GM18526 (cell line): ENCODE data around the gene TUBGCP3.

Experiments
- POLR2A ChIP-seq: IDR thresholded peaks from 3 replicates; pipeline ENCODE4 v1.6.1; 2011; ENCODE audit not compliant: insufficient read length; ENCODE audit errors: extremely low read depth

TUBGCP3 gene

DNA sequence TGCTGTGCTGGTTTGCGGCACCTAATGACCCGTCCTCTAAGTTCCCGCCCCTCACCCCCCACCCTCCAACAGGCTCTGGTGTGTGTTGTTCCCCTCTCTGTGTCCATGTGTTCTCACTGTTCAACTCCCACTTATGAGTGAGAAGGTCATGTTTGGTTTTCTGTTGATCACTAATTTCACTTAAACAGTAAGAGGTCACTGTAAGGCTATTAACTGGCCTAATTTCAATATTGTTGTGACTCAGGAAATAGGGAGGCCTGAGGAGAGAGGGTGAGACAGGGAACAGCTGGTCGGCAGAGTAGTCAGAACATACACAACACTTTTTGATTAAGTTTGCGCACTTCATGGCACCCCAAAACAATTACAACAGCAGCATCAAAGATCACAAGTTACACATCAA is 15.6 kb downstream of the TUBGCP3 start:
- no peak for TF ChIP-seq POLR2A

DNA sequence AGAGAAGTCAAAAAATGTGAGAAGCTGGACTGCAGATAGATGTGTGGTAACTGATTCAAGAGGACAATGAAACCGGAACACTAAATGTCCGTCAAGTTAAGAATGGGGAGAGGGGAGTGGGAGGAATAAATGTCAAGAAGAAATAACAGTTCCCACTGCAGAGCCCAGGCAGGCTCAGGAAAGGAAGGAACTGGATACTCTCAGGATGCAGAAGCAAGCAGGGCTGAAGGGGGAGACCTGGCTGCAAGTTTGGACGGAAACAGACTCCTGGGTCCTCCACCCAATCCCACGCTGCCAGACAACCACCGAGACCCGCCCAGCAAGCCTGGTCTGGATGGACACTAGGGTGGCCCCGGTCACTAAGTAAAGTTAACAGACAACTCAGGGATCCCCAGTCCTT is 18.1 kb downstream of the TUBGCP3 start:
- no peak for TF ChIP-seq POLR2A

DNA sequence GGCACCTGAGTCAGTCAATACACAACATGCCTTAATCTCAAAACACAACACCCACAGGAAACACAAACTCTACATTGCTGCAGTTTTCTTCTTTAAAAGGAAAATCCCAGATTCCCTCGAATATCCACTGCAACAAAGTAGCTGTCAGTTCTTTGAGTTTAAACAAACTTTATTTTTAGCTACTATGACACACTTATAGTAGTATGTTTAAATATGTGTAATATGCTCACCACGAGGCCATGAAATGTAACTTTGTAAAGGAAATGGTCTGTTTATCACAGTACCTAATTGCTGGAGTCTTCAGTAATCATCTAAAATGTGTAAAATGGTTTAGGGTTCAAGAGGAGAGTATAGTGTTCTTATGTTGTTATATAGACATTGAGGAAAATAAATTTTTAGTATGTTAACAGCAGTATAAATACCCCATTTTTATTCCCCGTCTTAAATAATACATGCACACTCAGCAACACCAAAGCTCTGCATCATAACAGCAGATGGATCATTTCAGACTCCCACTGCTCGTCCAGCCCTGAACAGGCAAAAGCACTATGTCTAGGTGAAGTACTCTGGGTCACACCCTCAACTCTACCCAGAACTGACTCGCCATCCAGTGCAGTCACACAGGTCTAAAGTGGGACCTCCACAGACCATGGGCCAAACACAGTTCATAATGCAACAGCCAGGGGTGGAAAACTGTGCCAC is 20.6 kb downstream of the TUBGCP3 start:
- no peak for TF ChIP-seq POLR2A

DNA sequence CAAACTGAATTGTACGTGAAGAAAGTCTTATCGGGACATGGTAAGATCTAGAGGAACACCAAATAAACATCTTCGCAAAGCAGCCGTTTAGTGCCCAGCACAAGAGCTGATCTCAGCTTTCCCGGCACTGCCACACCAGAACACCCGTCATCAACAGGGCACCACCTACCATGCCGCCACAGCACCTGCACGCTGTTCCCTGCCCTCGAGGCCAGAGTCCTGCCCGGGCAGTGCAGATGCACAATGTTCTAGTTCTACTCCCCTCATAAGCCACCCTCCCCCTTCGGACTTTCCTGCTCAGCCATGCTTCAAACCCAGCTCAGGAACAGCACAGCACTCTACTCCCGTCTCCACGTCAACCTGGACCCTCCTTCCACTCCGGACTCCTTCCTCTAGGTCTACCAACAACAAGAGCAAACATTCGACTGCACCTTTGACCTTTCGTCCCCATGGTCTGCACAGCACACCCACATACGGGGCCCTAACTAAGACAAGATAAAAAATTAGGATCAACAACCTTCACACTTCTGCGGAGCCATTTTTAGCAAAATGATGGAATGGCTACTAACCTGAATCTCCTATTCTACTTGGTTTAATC is 25.1 kb downstream of the TUBGCP3 start:
- no peak for TF ChIP-seq POLR2A

DNA sequence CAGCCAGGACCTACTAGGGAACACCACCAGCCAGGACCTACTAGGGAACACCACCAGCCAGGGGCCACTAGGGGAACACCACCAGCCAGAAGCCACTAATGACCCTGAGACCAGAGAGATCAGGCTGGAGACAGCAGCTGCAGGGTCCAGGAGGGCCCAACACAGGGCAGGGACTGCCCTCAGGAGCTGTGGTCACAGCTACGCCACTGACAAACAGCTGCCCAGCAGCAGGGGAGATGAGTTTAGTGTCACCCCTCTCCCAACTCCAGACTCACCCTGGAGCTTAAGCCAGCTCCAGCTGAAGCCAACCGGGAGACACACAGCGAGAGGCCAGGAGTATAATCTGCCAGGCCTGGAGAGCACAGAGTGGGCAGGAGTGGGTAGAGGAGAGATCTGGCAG is 25.7 kb downstream of the TUBGCP3 start:
- TF ChIP-seq POLR2A: no peak

DNA sequence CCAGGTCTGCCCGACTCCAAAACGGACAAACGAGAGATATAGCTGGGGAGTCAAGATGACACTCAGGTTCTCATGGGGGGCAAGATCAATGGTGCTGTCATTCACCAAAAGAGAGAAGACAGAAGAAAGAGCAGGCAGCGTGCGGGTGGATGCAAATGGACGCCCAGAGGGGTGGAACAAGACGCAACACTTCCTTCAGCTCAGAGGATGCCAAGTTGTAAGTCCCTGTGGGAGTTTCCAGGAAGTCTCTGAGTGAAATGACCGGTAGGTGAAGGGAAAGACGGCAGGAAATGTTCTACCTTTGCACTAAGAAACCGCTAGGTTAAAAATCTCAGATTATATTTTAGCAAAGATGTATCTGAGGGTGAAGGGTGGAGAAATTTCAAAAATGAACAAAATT is 26.5 kb downstream of the TUBGCP3 start:
- TF ChIP-seq POLR2A: no peak

DNA sequence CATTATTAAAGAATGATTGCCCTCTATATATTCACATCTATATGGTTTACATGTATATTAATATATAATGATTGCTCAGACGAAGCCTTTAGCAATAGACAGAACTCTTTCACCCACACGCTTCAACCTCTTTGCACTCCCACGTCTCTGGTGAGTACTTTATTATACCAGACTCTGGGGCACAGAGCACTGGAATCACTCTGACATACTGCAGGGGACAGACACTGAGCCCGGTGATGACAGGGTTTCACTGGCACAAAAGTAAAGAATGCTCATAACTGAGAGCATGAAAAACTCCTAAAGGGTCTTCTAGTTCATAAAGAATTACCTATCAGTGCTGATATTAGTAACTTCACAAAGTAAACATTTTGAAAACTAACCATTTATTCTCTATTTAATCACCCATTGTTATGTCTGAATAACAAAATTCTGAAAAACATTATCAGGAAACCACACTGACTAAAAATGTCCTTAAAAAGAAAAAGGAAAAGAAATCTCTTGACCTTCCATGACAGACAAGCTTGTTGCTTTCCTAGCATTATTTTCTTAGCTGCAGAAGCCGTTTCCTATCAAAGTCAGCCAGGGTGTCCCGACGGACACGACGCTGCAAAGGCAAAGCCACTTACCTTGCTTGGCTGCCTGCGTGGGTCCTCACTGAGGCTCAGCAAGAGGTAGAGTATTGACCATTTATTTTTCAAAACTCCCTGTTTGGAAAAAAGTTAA is 29.1 kb downstream of the TUBGCP3 start:
- TF ChIP-seq POLR2A: no peak

DNA sequence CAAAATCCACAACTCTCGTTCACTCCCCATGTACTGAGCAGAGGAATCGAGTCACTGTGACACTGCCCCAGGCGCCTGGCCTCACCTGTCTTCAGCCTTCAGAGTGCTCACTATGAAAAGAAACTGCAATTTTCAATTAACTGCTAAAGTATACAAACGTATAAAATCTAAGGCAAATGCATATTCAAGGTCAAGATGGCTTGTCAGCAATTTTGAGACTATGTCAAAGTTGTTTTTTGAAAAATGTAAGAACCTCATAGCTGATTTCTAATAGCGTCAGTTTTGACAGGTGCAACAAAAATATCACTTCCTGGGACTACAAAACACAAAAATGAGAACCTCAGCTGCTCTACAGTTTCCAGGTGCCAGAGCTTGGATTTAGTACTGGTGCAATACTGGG is 31.4 kb downstream of the TUBGCP3 start:
- no peak for TF ChIP-seq POLR2A

DNA sequence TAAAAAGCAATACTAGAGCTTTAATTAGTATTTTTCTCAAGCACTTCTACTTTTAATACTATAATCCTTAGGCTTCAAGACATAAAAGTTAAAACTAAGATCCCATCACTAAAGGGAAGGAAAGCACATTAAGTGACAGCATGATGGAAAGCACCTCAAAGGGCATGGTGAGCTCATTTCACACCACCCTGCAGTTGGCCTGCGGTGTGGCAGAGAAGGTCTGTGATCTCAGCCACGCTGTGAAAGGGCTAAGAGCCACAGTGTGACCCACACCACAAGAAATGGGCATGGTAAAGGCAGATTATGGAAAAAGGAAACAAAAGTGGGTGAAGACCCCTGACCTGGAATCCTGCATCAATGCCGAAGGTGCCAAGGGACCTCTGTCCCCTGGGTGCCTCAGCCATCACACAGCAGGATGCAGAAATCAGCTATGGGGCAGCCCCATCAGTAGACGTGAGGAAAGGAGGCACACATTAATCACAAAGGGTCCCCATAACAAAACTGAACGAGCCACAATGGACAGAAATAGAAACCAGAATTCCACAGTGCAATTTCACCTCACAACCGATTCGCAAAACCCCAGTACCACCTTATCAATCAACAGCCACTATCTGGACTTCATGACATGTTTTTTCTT is 33.6 kb downstream of the TUBGCP3 start:
- TF ChIP-seq POLR2A: no peak

DNA sequence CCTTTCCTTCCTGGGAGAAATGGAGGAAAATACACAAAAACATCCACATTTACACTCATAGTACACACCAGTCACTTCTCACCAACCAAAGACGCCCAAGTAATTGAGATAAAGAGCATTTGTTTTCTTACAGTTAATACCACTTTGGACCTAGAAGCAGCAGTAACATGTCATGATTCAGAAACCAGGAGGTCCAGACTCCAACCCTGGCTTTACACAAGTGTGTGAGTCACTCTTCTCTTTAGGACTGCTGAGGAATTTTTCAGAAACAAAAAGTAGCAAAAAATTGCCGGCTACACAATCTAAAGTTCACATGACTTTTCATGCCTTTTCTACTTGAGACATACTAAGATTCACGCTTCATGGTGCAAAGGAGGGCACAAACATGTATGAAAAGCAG is 42.1 kb downstream of the TUBGCP3 start:
- no peak for TF ChIP-seq POLR2A

DNA sequence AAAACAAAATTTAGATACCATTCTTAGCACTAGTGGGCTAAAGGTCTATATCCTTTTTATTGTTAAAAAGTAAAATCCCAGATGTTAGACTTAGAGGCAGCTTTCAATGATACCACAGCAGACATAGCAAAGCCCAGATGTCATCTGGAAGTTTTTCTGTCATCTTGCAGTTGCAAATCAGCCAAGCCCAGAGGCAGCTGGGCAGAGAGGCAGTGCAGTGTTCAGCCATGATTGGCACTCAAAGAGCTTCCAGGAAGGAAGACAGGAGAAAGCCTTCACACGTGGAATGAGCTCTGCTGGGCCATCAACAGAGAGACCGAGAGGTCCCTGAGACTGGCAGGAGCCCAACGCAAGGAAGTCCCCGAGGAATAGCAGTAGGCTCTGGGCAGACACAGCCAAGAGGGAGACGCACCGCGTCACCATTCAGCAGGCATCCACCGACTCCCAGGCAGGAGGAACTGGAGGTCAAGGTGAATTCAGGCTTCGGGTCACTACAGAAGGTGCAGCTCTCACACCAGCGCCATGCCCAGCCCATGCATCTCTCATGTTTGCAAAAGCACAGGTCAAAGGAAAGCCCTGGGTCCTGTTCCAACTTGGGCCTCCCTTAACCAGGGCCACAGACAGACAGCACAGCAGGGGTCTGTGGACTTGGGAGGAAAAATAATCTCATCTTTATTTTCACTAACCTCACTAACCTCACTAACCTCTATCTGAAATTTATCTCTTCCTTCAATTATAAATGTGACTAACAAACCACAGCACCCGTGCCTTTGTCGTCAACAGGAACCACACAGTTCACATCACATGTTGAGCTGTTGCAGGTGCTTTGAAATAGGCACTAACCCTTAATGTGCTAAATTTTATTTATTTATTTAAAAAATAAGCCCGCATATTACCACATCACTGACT is 54.9 kb downstream of the TUBGCP3 start:
- TF ChIP-seq POLR2A: no peak

DNA sequence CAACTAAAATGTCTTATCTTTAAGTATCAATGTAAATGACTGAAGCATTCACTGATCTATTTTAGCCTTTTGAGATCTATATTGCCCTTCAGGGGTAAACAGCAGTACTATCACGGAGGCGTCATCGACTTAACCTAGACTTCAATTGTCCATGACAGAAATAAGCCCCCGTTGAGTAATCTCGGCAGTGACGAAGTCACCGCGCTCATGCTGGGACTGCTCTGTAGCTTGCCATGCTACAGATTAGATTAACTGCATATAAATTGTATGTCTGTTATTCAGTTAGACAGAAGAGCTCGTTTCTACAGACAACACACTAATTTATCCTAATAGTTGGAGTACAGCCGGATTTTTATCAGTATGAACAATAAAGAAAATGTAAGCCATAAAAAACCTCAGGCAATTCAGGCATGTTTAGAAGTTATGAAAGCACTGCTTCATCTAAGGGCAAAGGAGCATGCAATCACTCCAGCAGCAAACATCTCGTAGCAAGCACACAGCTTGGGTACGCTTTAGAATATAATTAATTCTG is 56.6 kb downstream of the TUBGCP3 start:
- TF ChIP-seq POLR2A: no peak

DNA sequence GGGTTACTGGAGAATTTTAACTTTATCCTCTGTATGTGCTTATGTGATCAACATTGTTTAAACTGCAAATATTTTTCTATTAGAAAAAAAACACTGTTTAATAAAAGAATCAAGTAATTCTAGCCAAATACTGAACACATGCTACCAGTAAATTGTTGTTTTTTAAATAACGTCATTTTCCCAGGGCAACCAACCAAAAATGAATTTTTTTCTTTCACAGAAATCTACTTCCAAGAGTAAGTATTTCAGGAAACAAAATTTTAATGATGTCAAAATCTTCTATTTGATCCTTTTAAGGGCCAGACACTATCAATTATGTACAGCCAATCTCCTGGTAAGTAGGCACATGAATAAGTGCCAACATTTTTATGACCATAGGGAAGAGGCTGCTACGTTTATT is 57.1 kb downstream of the TUBGCP3 start:
- TF ChIP-seq POLR2A: no peak

DNA sequence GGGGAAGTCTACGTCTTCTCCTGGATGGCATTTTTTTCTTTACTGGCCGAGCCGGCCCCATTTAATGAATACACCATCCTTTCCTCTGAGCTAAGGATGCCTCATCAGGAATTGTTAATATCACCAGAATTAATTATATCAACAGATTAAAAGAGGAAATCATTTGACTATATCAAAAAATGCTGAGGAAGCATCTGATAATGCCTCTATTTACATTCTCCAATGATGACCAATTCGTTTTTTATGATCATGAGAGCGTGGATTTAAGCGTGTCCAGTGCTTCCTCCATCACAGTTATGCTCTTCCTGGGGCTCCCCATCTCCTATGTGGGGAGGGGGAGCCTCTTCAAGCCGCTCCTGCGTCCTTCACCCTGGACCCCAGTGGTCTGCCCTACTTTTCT is 58.7 kb downstream of the TUBGCP3 start:
- no peak for TF ChIP-seq POLR2A
